GM12878 (cell line): ENCODE measurements around the gene DNTT. TPM values are rescaled to one million over a fixed set of nuclear protein-coding genes. Genes with fewer than 3 reads are reported as not detected.

Experiments used
- CREM ChIP-seq: IDR thresholded peaks from 2 replicates; pipeline ENCODE4 v1.6.1; 2014; ENCODE audit warnings: antibody characterized with exemption, low read depth
- EP300 ChIP-seq, 2 experiments: fragments of 150-350 bp in 1 of 2; IDR thresholded peaks; 2 replicates each; pipeline ENCODE4 v1.6.1; 2011 to 2012; ENCODE audit warnings: low read depth in 2 of 2, low read length in 2 of 2, borderline replicate concordance in 1 of 2, improper control_type of control experiment in 1 of 2, inconsistent platforms in 1 of 2; ENCODE audit not compliant: control insufficient read depth in 1 of 2
- IKZF1 ChIP-seq: fragments of 450-650 bp; conservative IDR thresholded peaks from 2 replicates; pipeline ENCODE4 v1.6.1; 2017; ENCODE audit warnings: antibody characterized with exemption, mild to moderate bottlenecking
- IRF3 ChIP-seq: fragments of 450-650 bp; IDR thresholded peaks from 2 replicates; pipeline ENCODE4 v1.6.1; 2014; ENCODE audit warnings: mild to moderate bottlenecking
- IRF5 ChIP-seq: fragments of 450-650 bp; IDR thresholded peaks from 2 replicates; pipeline ENCODE4 v1.6.1; 2017; ENCODE audit warnings: borderline replicate concordance
- KLF5 ChIP-seq: fragments of 450-650 bp; IDR thresholded peaks from 2 replicates; pipeline ENCODE4 v1.6.1; 2014; ENCODE audit warnings: mild to moderate bottlenecking; ENCODE audit not compliant: partially characterized antibody
- MAX ChIP-seq: IDR thresholded peaks from 2 replicates; pipeline ENCODE4 v1.6.1; 2012; ENCODE audit warnings: low read depth, low read length, improper control_type of control experiment
- MEF2A ChIP-seq: IDR thresholded peaks from 2 replicates; pipeline ENCODE4 v1.6.1; 2011; ENCODE audit warnings: low read depth, mild to moderate bottlenecking, low read length, moderate library complexity; ENCODE audit not compliant: insufficient read depth
- MTA2 ChIP-seq: fragments of 450-650 bp; IDR thresholded peaks from 2 replicates; pipeline ENCODE4 v1.6.1; 2016; ENCODE audit warnings: low read depth, mild to moderate bottlenecking, moderate library complexity
- MXI1 ChIP-seq: fragments of 150-350 bp; IDR thresholded peaks from 2 replicates; pipeline ENCODE4 v1.6.1; 2011; ENCODE audit warnings: low read depth, mild to moderate bottlenecking, inconsistent platforms, low read length, improper control_type of control experiment
- NFYA ChIP-seq: IDR thresholded peaks from 2 replicates; pipeline ENCODE4 v1.6.1; 2011; ENCODE audit warnings: low read depth, mild to moderate bottlenecking, low read length, improper control_type of control experiment, borderline replicate concordance
- NR2F1 ChIP-seq: fragments of 450-650 bp; conservative IDR thresholded peaks from 2 replicates; pipeline ENCODE4 v1.6.1; 2017; ENCODE audit warnings: mild to moderate bottlenecking
- PAX5 ChIP-seq: IDR thresholded peaks from 2 replicates; pipeline ENCODE4 v1.6.1; 2011; ENCODE audit warnings: low read depth, low read length, borderline replicate concordance
- PAX8 ChIP-seq: fragments of 450-650 bp; IDR thresholded peaks from 2 replicates; pipeline ENCODE4 v1.6.1; 2017; ENCODE audit warnings: mild to moderate bottlenecking, moderate library complexity
- POLR2A ChIP-seq: IDR thresholded peaks from 2 replicates; pipeline ENCODE4 v1.6.1; 2011; ENCODE audit warnings: low read depth, mild to moderate bottlenecking, low read length
- POLR2AphosphoS2 ChIP-seq: IDR thresholded peaks from 2 replicates; pipeline ENCODE4 v1.6.1; 2011; ENCODE audit warnings: low read depth, mild to moderate bottlenecking, low read length, improper control_type of control experiment, moderate library complexity
- REST ChIP-seq: IDR thresholded peaks from 2 replicates; pipeline ENCODE4 v1.6.1; 2012; ENCODE audit warnings: mild to moderate bottlenecking, low read depth, low read length
- SPI1 ChIP-seq: IDR thresholded peaks from 2 replicates; pipeline ENCODE4 v1.6.1; 2011; ENCODE audit warnings: low read depth, mild to moderate bottlenecking, low read length, moderate library complexity, borderline replicate concordance; ENCODE audit not compliant: insufficient read depth
- TCF3 ChIP-seq: IDR thresholded peaks from 2 replicates; pipeline ENCODE4 v1.6.1; 2012; ENCODE audit warnings: low read depth, mild to moderate bottlenecking, low read length, borderline replicate concordance; ENCODE audit not compliant: insufficient read depth
- YBX1 ChIP-seq: fragments of 450-650 bp; IDR thresholded peaks from 2 replicates; pipeline ENCODE4 v1.6.1; 2016; ENCODE audit warnings: antibody characterized with exemption
- YY1 ChIP-seq: IDR thresholded peaks from 2 replicates; pipeline ENCODE4 v1.6.1; 2011; ENCODE audit warnings: low read depth, mild to moderate bottlenecking, low read length
- ZBTB33 ChIP-seq: fragments of 450-650 bp; IDR thresholded peaks from 2 replicates; pipeline ENCODE4 v1.6.1; 2017; ENCODE audit warnings: mild to moderate bottlenecking
- ZNF207 ChIP-seq: fragments of 450-650 bp; IDR thresholded peaks from 2 replicates; pipeline ENCODE4 v1.6.1; 2014; ENCODE audit warnings: antibody characterized with exemption, mild to moderate bottlenecking, borderline replicate concordance
- polyA plus RNA-seq, 11 experiments: library from polyadenylated mRNA; depleted of rRNA in 4 of 11; unstranded in 6 of 11; stranded (reverse) in 5 of 11; fragments of >200 nt; fragmentation: Nextera tagmentation in 4 of 11; fragmentation: Illumina TruSeq in 1 of 11; extraction: Ambion mirVana in 4 of 11; extraction: Trizol in 1 of 11; gene quantifications; 1 replicate in 1 of 11; 2 replicates in 10 of 11; pipeline versions ENCODE4 v1.2.1 to v1.2.3, GENCODE V29; 2011 to 2016; ENCODE audit warnings: inconsistent platforms in 2 of 11, missing spikeins in 2 of 11, low read depth in 1 of 11
- total RNA-seq, 4 experiments: library from RNA; depleted of rRNA in 3 of 4; stranded (reverse); fragments of >200 nt in 3 of 4; fragmentation: Illumina TruSeq in 1 of 4; extraction: Trizol in 1 of 4; gene quantifications; 2 replicates each; pipeline versions ENCODE4 v1.2.1 to v1.2.3, GENCODE V29; 2013 to 2021

The DNTT gene
- total and polyA plus RNA-seq, 10 of the 15 experiments (the other 5 are each of a cell fraction or from before 2014, with no cell fraction given), result 0.06 to 0.13 (median 0.09) TPM; not detected in 5

- TF ChIP-seq REST (no peak), KLF5 (no peak), IRF3 (no peak), TCF3 (no peak), SPI1 (no peak), ZNF207 (no peak), NFYA (no peak), YY1 (no peak), EP300 (IDR thresholded peaks at IDR 0.05; ENCODE audit: borderline replicate concordance in 1 of 2, control insufficient read depth in 1 of 2, low read depth in 2 of 2, low read length in 2 of 2) (no peak), POLR2AphosphoS2 (no peak), ZBTB33 (no peak), MEF2A (no peak), MAX (no peak), IRF5 (no peak), PAX5 (no peak), NR2F1 (no peak), PAX8 (no peak), MXI1 (no peak), MTA2 (no peak), CREM (no peak), POLR2A (peak; percentile 45; the same call in 1 of the 2 replicates), IKZF1 (0 out of 2 replicates have a peak, but pooled peaks have one; percentile 18), YBX1 (no peak)
Measured at GRCh38 chr10:96269438-96270300, 34.6 kb upstream of the DNTT start (continued).
